Measurements from ENCODE around the gene SWSAP1.
A peak's percentile ranks its signal among the peaks of the same experiment; 100 is the strongest.

The SWSAP1 gene

DNA sequence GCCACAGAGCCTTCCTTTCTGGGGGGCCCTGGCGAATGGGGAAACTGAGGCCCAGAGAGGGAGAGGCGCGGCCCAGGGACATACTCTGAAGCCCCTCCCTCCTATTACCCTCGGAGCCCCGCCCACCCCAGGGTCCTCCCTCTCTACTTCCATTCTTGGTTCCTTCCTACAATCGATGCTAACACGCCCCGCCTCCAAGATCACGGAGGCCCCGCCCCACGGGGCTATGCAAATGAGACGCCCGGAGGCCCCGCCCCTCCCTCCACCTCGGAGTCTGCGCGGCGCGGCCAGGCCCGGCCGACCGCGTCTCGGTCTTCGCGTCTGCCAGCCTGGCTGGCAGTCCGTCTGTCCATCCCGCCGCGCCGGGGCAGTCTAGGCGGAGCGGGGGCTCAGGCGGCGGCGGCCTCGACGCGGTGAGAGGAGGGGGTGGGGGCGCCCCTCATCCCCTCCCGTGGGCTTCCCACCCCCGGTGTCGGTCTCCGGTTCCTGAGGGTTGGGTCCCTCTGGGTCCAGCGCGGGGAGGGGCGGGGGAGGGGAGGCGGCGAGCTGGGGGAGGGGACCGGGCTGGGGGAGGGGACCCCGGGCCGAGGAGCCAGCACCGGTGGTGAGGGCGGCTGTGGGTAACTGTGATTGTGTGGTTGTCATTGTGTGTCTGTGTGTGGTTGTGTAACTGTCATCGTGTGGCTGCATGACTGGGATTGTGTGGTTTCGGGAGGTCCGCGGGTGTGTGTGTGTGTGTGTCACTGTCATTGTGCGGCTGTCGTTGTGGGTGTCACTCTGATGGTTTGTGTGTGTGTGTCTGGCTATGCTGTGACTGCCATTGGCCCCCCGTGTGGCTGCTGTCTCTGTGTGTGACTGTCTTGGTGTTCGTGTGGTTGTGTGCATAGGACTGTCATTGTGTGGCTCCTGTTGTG is 19.0 kb upstream of the SWSAP1 start, which contains the start of gene PLPPR2:
Gene PLPPR2, plus strand, starts transcription at position 273 of the 914 bp plus-strand sequence. CDS start 2,242 bp downstream, outside the sequence.
- DNase-seq (ENCODE audit: low read depth), result peak; percentile 92

DNA sequence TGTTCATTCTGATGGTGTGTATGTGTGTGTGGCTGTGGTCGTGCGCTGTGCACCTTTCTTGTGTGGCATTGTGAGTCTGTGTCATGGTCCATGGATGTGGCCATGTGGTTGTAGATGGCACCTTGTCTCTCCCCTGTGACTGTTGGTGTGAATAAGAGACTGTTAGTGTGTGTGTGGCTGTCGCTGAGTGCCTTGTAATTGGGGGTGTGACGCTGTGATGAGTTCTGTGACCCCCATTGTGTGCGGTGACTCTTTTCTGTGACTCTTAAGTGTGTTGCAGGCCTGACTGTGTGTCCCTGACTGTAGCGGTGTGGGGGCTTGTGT is 18.4 kb upstream of the SWSAP1 start:
- no peak for DNase-seq (ENCODE audit: low read depth)

DNA sequence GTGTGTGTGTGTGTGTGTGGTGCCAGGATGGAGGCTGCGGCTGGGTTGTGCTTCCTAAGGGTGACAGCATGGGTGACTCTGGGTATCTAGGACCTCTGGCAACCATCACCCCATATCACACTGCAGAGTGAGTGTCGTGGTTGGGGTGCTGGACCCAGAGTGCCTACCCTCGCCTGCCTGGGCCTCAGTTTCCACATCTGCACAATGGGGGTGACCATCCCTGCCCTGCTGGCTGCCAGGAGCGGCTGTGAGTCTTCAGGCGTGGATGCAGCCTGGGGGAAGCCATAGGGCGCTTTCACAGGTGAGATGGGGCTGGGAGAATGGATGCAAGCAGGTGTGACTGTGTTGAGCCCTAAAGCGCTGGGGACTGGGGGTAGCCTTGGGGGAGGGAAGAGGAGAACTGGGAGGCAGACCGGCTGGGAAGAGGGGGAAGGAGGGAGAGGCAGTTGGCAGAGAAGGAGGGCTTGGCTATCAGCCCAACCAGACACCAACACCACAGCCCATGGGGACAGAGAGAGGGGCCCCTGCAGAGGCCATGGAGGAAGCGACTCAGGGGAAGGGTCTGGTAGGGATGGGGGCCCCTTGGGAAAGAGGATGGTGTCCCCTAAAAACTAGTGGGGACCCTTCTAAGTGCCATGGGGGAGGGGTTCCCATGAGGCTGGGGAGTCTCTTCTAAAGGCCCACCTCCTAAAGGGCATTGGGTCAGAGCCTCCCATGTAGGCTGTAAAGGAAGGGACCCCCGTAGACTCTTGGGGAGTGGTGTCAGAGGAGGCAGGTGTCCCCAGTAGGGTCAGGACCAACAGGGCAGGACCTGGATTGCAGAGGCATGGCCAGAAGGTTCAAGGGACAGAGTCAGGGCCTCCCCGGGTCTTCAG is 17.6 kb upstream of the SWSAP1 start:
- no peak for DNase-seq (ENCODE audit: low read depth)

DNA sequence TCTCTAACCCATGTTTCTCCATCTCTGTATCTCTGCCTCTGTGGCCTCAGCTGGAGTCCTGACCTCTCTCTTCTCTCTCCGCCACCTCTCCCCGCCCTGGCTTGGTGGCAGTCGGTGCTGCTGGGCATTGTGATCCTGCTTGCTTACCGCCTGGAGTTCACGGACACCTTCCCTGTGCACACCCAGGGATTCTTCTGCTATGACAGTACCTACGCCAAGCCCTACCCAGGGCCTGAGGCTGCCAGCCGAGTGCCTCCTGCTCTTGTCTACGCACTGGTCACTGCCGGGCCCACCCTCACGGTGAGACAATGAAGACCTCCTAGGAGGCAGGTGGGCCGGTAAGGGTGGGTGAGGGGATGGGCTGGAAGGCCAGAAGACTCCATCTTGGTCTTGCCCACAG is 15.0 kb upstream of the SWSAP1 start:
- DNase-seq (ENCODE audit: low read depth), result no peak

DNA sequence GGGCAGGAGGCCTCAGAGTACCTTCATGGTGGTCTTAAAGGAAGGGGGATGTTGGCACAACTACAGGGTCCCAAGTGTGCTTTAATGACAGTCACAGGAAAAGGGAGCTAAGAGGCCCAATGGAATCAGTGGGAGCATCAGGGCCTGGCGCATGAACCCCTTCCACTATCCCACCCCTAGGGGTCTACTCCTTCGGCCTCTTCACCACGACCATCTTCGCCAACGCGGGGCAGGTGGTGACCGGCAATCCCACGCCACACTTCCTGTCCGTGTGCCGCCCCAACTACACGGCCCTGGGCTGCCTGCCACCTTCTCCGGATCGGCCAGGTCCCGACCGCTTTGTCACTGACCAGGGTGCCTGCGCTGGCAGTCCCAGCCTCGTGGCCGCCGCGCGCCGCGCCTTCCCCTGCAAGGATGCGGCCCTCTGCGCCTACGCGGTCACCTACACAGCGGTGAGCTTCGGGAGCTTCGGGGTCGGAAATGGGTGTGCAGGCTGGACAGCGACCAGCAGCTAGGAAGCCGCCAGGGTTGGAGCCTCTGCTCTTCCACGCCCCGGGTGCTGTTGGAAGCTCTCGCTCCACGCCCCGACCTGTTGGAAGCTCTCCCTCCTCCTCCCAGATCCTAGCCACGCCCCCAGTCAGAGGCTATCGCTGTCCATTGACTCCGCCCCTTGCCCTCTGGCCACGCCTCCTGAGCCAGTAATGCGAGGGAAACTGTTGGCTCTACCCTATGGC is 13.3 kb upstream of the SWSAP1 start:
- DNase-seq (ENCODE audit: low read depth), result no peak

DNA sequence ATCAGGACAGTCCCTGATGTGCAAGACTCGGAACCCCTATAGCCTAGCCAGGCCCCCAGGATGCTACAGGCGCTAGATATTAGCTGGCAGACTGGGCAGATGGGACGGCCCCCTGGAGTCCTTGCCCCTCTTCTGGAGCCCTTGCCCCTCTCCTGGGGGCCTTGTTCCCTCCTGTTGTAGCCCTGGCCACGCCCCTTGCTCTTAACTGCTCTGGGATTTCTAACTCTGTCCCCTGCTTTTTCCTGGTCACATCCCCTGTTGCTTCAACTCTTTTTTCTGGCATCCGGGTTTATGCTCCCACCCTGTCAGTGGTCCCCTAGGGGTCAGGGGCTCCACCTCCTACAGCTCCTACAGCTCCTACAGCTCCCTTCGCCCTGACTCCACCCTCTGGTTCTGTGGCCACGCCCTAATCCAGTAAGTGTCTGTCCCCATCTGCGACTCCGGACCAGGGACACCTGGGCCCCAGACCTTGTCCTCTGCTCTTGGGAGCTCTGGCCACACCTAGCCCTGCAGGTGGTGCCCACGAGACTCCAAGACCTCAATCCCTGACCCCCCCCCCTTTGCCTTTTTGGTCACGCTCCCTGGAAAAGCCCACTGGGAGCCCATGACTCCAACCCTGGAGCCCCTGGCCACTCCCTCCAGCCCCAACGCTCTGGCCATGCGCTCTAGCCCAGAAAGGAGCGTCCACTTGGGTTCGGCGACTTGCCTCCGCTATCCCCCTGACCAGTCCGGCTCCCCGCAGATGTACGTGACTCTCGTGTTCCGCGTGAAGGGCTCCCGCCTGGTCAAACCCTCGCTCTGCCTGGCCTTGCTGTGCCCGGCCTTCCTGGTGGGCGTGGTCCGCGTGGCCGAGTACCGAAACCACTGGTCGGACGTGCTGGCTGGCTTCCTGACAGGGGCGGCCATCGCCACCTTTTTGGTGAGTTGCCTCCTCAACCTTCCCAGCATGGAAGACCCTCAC is 12.4 kb upstream of the SWSAP1 start:
- DNase-seq (ENCODE audit: low read depth), result no peak

DNA sequence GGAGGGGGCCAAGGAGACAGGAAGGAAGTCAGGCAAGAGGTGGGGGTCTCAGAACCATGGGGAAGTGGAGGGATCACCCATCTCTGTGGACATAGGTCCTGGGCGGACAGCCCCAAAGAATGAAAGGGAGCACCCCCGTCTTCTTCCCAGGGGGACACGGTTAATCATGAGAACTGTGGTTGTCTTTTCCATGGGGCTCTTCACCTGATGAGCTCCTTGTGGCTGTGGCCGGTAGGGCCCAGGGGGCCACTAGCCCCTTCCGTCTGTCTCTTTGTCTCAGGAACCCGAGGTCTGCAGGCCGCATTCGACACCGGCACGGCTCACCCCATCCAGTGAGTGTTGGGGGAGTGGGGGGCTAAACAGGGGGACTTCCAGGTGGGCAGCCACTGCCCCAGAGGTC is 10.6 kb upstream of the SWSAP1 start:
- DNase-seq (ENCODE audit: low read depth), result no peak

DNA sequence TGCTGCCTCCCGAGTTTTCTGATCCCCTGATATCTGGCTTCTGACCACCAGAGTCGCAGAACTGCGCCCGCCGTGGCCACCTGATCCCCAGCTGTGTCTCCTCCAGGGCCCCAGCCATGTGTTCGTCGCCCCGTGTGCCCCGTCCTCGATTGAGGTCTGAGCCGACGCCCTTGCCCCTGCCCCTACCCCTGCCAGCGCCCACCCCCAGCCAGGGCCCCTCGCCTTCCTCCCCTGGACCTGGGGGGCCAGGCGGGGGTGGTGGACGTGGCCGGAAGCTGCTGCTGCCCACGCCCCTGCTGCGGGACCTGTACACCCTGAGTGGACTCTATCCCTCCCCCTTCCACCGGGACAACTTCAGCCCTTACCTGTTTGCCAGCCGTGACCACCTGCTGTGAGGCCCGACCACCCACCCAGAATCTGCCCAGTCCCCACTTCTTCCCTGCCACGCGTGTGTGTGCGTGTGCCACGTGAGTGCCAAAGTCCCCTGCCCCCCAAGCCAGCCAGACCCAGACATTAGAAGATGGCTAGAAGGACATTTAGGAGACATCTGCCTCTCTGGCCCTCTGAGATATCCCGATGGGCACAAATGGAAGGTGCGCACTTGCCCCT is 10.1 kb upstream of the SWSAP1 start:
- DNase-seq (ENCODE audit: low read depth), result no peak

DNA sequence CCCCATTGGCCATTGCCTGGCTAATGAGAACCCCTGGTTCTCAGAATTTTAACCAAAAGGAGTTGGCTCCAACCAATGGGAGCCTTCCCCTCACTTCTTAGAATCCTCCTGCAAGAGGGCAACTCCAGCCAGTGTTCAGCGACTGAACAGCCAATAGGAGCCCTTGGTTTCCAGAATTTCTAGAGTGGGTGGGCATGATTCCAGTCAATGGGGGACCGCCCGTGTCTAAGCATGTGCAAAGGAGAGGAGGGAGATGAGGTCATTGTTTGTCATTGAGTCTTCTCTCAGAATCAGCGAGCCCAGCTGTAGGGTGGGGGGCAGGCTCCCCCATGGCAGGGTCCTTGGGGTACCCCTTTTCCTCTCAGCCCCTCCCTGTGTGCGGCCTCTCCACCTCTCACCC is 9.5 kb upstream of the SWSAP1 start:
- DNase-seq (ENCODE audit: low read depth), result no peak

DNA sequence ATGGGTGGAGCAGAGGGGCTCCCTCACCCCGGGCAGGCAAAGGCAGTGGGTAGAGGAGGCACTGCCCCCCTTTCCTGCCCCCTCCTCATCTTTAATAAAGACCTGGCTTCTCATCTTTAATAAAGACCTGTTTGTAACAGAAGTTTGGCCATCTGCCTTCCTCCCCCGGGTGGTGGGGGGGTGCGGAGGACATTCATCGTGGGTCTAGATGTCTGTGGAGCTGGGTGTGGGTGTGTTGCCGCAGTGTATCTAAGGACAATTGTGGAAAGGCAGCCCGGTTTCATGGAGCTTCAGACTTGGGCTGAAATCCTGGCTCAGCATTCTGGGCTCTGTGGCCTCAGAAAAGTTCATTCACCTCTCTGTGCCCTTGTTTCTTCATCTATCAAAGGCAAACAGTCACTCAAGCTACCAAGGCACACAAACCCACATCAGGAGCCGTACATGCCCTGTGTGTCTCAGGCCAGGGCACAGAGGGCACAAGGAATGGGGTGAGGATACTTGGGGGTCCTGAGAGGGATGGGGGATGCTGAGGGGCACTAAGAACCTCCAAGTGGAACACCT is 8.8 kb upstream of the SWSAP1 start:
- DNase-seq (ENCODE audit: low read depth), result no peak

DNA sequence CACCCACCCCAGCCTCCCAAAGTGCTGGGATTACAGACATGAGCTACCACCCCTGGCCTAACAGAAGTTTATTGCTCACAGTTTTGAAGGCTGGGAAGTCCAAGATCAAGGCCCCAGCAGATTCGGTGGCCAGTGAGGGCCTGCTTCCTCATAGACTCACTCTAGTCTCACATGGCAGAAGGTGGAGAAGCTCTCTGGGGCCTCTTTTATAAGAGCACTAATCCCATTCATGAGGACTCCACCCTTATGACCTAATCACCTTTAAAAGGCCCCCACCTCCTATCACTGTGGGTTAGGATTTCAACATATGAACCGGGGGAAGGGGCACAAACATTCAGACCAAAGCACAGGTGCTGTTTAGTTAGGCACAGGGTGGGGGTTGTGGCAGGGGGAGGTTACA is 6.9 kb upstream of the SWSAP1 start:
- DNase-seq (ENCODE audit: low read depth), result no peak

DNA sequence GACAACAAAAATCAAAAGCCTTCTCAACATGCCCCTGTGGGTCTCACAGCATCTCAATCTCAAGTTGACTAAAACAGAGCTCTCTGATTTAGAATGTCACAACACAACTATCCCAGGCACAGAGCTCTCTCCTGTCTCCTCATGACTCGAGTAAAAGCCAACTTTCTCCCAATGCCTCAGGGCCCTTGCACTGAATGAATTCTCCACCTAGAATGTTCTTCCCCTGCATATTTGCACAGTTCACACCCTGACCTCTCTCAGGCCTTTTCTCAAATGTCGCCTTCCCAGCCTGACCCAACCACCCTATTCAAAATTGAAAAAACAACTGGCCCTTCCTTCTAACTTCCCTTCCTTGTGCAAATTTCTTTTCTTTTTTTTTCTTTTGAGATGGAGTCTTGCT is 3.7 kb upstream of the SWSAP1 start:
- DNase-seq (ENCODE audit: low read depth), result no peak

DNA sequence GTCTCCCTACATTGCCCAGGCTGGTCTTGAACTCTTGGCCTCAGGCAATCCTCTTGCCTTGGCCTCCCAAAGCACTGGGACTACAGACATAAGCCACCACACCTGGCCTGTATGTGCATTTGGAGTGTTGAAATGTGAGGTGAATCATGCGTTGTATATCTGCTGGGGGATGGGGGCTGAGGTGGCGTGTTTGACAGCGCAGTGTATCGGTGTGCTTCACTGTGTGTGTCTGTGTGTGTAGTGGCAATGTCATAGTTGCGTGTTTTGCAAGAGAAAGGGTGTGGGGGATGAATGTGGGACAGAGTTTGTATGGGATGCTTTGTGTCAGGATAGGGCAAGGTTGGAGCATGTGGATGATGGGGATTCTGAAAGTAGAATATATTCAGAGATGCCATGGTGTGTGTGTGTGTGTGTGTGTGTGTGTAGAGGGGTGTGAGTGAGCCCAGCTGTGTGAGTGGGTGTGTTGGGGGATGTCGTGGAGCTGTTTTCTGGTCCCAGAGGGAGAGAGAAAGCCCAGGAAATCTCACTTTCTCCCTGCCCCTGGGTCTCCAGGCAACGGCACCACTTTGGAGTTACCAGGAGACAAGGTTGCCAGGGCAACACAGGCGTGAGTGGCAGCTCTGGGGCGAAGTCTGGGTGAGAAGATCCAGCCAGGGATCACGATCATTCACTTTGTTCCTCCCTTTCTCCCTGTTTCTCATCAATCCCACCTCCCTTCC is 1.1 kb upstream of the SWSAP1 start:
- DNase-seq (ENCODE audit: low read depth), result peak; percentile 28

DNA sequence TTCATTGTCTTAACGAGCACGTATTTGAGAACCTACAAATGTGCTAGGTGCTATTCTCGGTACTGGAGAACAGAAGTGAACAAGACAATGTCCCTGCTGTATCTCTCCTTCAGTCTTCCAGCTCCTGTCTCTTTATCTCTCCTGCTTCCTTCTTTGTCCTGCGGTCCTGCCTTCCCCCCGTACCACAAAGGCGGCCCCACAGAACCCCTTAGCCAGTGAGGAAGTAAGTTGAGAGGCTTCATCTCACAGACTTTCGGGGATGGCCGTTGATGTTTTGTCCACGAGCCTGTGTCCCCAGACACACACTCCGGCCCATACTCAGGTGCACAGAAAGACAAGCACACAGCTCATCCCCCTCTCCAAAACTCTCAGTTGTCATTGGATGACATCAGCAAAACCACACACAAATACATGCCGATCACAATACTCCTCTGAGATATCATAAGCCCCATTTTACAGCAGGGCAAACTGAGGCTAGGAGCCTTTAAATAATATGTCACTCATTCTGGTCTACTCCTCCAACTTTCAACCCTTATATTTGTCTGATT is 507 bp upstream of the SWSAP1 start:
- no peak for DNase-seq (ENCODE audit: low read depth)

DNA sequence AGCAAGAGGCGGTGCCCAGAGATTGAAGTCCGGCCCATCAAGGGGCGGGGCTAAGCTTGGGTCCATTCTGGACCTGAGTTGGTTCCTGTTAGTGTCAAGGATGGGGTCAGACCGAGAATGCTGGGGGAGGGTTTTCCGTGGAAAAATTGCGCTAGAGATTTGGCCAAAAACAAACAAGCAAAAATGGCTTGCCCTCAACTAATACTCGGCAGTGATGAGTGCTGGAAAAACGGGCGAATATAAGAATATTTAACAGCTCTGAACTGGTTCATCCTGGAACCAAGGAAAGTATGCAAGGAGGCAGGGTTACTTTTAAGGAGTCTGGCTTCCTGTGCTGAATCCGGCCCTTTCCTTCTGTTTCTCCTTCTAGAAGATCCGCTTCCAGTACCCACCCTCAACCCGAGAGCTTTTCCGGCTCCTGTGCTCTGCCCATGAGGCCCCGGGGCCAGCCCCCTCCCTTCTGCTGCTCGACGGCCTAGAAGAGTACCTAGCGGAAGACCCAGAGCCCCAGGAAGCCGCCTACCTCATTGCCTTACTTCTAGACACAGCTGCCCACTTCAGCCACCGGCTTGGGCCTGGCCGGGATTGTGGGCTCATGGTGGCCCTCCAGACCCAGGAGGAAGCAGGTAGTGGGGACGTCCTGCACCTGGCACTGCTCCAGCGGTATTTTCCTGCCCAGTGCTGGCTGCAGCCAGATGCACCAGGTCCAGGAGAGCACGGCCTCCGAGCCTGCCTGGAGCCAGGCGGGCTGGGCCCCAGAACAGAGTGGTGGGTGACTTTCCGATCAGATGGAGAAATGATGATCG is 880 bp downstream of the SWSAP1 start:
- no peak for DNase-seq (ENCODE audit: low read depth)

DNA sequence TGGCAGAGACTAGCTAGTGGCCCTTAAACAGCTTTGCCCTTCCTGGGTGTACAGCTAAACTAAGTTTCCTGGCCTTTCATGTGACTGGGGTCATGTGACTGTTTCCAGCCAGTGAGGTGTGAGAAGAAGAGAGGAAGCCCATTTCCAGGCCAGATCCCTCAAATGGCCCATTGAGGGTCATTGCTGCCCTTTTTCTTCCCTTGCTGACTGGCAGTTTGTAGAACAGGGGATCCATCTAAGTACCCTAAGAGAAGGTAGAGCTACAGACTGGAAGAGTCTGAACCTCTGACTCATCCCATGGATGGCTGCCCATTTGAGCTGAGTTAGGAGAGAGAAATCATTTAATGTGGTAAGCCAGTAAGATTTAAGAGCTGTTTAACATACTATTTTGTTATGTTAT is 2.8 kb downstream of the SWSAP1 start:
- DNase-seq (ENCODE audit: low read depth), result peak; percentile 88

DNA sequence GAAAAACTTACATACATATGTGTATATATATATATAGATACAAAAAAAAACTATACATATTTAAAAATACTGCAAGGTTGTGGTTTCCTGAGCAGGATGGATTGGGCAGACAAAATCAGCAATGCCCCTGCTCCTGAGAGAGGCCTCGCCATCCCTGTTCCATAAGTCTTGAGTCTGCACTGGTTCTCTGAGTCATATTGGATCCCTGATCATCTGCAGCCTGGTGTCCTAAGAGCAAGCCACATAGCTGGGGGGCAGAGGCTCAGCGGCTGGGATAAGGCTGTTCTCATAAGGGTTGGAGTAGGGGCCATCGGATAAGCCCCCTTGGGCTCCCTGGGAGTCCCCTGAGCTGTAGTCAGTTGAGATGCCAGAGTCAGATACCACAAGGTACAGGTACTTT is 3.3 kb downstream of the SWSAP1 start:
- DNase-seq (ENCODE audit: low read depth), result peak; percentile 75

DNA sequence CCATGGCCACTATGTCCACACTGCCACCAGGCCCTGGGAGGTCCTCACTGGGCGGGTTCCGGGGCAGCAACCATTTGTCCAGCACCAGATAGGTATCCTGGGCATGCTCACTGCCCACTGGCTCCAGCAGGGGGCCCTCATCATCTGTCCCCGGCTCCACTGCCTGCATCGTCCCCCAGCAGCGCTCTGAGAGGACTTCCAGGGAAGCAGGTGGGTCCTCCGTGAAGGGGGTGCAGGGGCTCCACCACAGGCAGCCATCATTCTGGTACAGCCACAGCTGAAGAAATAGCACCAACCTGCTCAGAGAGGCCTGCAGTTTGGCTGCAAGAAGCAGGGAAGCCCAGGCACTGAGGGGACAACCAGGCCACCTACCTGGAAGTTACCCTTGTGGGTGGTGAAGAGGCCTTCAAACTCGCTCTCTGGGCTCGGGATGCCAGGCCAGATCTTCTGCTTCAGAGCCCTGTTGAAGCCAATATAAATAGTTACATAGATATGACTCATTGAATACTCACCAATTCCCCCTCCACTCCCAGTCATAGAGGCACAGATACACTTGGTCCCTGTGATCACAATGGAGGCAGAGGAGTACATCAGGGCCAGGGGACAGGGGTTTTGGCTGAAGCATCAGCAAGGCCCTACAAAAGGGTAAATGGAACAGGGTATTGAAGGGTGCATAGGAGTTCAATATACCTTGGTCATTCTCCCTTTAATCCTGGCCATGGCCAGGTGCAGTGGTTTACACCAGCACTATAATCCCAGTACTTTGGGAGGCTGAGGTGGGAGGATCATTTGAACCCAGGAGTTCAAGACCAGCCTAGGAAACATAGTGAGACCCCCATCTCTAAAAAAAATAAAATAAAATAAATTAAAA is 4.1 kb downstream of the SWSAP1 start:
- peak; percentile 91 for DNase-seq (ENCODE audit: low read depth)

Data from ELR (cell line).